SKM-1 treated with dmso at 0.1 percent for 144 hours (cell line): ENCODE data around the gene ATP5F1C.
"Not testable (repeated sequence)": the region's sequence is repeated elsewhere in the genome, so short reads cannot be mapped to it uniquely, and the experiment has no call there.

Experiments used
- DNase-seq: peaks from one replicate; lab custom pipeline; 2025; ENCODE audit not compliant: unreplicated experiment; lab: John Stamatoyannopoulos, UW

ATP5F1C gene

GRCh38 chr10:7792541-7792940, 4.6 kb downstream of the ATP5F1C start:
- DNase-seq = no peak

- no peak for DNase-seq
Observed at GRCh38 chr10:7794251-7795026, 6.5 kb downstream of the ATP5F1C start.

- no peak for DNase-seq
Observed at GRCh38 chr10:7795605-7796004, 7.6 kb downstream of the ATP5F1C start.

DNA sequence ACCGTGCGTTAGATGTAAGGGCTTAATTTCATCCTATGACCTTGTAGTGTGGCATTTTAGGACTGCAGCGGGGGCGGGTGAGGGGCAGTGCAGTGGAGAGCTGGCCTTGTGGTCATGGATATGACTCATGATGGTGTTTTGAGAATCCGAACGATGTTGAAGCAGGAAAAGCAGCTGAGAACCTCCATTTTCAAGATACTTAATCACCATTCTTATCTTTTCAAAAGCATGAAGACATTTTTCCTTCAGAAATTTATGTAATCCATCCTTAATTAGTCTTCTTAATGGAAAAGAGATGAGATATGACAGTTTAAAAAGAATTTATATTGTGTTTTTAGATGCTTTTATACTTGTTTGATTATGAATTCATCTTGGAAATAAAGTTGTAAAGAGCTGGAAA, 9.6 kb downstream of the ATP5F1C start:
- no peak for DNase-seq

DNA sequence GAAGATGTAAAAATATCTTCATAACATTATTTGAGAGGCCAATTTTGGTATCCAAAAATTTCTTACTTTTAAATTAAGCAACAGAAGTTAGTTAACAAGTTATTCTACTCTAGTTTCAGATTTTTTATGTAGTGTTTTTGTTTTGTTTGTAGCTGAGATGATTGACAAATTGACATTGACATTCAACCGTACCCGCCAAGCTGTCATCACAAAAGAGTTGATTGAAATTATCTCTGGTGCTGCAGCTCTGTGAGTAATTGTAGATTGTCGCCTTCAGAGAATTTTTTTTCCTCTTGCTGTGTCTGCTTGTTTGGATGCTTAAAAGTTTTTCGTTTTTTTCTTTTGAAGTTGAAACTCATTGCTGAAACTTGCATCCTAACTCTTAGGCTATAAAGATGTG, 14.6 kb downstream of the ATP5F1C start:
- no peak for DNase-seq

- DNase-seq = no peak
Observed at GRCh38 chr10:7804216-7804615, 16.2 kb downstream of the ATP5F1C start.

DNA sequence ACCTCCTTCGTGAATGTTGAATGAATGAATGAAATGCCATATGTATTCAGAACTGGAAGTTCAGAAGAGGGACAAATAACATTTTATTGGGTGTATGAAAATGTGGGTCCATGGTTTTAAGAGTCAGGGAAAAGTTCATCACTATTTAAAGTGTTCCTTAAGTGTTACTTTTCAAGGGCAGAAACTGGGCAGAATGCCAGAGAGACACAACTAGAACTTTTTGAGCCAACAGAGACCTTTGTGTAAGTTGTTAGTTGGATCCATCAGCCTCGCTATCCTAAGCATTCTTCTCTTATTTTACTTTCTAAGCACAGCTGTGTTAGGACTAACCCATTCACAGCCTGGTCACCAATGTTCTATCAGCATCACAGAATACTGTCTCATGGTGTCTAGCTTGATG, 16.8 kb downstream of the ATP5F1C start:
- DNase-seq = no peak

GRCh38 chr10:7808686-7809267, 20.8 kb downstream of the ATP5F1C start:
- no peak for DNase-seq

DNA sequence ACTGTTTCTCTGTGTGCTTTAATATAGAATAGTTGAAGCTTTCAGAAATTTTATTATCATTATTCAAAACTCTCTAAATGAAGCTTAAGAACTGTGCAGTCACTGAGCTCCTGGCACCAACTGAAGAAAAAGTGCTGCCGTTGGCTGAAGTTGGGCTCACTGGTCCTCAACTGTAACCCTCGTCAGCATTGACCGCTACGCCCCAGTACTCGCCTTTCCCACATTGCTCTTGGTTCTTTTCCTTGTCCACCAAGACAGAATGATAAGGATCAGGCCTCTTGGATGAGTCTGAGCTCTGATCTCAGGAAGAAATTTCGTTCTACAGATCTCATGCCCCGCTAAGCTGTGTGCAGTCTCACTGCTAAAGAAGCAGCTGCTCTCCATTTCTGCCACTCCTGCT, 22.5 kb downstream of the ATP5F1C start:
- no peak for DNase-seq

DNA sequence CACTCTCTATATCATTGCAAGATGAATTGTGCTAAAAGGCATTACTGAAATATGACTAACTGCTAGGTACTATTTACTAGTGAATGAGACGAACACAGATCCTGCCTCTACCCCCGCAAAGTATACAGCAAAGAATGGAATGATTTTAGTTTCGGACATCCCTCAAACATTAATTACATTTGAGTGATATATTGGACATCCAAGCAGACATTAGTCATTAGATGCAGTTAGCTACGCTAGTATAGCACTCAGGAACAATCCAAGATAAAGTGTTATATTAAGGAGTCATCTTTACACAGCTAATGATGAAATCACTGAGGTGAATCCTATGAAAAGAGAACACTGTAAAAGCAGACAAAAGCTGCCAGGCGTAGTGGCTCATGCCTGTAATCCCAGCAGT, 23.0 kb downstream of the ATP5F1C start:
- no peak for DNase-seq

DNA sequence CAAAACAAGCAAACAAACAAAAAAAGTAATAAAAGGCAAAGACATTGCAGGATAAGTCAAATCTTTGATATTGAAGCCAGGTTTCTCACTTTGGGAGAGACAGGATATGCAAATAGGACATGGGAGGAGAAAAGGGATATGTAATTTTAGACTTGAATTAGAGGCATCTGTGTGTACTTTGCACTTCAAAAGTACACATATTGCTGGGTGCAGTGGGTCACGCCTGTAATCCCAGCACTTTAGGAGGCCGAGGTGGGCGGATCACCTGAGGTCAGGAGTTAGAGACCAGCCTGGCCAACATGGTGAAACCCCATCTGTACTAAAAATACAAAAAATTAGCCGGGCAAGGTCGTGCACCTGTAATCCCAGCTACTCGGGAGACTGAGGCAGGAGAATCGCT, 23.8 kb downstream of the ATP5F1C start:
- DNase-seq = not testable (repeated sequence)

DNA sequence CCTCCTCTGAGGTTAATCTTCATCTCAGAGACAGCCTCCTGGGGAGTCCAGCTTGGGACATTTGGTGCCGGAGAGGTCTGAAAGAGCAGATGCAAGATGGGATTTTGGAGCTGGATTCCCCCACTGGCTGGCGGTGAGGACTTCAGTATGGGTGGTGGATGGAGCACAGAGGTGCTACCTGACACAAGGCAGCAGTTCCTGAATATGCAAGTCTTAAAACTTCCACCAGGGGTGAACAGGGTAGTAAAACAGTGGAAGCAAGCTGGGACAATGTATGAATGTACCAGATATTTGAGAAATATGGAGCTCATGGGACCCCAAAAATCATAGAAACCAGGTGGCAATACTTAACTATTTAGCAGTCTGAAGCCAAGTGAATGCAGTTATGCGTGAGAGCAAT, 25.5 kb downstream of the ATP5F1C start:
- DNase-seq = no peak

DNA sequence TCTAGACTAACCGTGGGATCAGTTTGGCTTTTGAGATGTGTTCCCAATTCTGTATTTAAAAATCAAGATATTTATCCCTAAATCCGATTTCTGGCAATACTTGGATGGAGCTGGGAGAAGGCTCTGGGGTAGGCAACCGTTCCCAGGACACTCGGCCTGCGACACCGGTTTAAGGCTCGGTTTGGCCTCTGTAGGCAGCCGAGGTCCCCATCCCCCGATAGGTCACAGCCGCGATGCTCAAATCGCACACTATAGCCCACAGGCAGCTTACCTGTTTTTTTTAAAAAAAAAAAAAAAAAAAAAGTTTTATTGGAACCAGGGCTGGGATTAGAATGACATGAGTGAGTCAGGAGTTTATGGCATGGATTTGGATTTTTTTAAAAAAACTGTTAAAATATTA, 29.6 kb downstream of the ATP5F1C start:
- no peak for DNase-seq

GRCh38 chr10:7817984-7818294, 30.0 kb downstream of the ATP5F1C start:
- DNase-seq = no peak

DNA sequence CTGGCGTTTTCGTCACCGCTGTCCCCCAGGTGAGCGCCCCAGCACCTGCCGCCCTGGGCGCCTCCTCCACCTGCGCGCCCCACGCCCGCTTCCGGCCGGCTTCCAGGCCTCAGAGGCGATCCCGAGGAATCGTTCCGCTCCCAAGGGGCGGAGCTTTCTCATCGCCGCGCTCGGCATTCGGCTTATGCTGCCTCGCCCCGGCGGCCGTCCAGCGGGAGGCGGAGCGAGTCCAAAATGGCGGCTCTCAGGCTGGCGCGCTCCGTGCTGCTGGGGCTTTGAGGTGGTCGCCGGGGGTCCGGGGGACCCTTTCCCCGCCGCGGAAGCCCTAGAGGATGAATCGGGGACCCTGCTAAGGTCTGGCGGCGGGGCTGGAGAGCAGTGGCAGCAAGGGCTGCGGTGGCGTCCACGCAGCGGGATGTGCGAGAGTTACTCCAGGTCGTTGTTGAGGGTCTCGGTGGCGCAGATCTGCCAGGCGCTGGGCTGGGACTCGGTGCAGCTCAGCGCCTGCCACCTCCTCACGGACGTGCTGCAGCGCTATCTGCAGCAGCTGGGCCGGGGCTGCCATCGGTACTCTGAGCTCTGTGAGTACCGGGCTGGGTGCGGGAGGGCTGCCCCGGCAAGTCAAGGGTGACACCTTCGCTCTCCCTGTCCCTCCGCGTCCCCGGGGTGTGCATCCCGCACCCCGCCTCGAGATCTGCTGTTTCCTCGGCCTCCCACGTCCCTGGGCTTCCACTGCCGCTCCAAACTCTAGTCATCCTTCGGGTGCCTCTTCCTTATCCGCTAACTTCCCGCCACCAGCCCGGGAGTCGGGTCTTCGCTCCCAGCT, 30.5 kb downstream of the ATP5F1C start, which contains the start of gene TAF3:
TAF3 (plus strand) TSS at position 211 of the 826 bp plus-strand sequence; CDS start at position 416, 205 bp downstream.
- DNase-seq = peak; percentile 53

DNA sequence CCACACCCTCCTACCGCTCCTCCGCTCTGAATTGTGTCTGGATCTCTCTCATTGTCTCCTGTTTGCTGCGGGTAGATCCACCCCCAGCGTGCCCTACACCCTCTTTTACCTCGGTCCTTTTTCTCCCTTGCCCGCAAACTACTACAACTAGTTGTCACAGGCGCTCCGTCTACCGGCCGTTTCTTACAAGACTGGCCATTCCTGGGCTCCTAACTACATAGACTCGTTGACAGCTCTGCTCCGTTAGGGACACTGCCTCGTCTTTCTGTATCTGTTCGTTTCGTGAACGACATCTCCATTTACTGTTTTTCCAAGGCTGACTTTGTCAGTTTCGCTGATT, 31.1 kb downstream of the ATP5F1C start:
- DNase-seq = peak; percentile 5

- no peak for DNase-seq
Observed at GRCh38 chr10:7824251-7824650, 36.3 kb downstream of the ATP5F1C start.

DNA sequence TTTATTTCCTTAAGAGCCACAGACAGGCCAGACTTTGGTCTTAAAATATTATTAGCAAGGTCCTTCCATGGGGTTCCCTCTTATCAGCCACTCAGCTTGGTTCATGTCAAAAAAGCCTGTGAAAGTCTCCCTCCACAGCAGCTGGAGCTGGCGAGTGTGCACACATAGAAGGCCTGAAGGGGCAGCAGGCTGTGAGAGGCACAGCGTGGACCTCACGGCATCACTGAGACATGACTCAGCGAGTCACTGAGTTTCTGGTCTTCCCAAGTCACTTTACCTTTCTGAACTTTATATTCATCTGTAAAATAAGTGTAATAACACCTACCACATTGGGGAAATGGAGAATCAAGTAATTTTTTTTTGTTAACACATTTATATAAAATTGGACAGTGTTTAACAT, 39.0 kb downstream of the ATP5F1C start:
- no peak for DNase-seq

DNA sequence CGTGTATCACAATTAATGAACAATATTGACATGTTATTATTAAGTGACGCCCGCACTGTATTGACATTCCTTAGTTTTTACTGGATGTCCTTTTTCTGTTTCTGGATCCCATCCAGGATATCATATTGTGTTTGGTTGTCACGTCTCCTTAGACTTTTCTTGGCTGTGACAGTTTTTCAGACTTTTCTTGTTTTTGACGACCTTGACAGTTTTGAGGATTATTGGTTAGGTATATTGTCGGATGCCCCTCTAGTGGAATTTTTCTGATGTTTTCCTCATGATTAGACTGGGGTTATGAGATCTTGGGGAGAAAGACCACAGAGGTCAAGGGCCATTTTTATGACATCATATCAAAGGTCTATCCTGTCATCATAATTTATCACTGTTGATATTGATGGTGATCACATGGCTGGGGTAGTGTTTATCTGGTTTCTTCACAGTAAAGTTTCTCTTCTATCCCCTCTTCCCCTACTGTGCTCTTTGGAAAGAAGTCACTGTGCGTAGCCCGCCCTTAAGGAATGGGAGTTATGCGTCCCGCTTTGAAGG, 41.4 kb downstream of the ATP5F1C start:
- DNase-seq = no peak

DNA sequence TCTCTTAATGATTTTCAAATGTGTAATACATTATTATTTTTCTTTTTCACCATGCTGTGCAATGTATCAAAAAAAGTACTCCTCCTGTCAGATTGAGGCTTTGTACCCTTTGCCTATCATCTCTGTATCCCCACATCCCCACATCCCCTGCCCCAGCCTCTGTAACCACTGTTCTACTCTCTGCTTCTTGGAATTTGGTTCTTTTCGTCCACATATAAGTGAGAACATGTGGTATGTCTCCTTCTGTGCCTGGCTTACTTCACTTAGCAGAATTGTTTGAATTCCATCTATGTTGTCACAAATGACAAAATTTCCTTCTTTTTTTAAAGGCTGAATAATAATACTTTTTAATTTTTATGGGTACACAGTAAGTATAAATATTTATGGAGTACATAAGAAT, 44.1 kb downstream of the ATP5F1C start:
- DNase-seq = no peak

DNA sequence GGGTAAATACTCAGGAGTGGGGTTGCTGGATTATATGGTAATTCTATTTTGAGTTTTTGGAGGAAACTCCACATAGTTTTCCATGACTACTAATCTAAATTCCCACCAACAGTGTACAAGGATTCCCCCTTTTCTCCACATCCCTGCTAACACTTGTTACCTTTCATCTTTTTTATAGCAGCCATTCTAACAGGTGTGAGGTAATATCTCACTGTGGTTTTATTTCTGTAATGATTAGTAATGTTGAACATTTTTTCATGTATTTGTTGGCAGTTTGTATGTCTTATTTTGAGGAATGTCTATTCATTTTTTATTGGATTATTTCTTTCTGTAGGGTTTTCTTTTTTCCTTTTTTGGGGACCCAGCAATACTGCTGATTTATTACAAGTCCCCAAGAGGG, 45.2 kb downstream of the ATP5F1C start:
- DNase-seq = no peak

- DNase-seq = no peak
Observed at GRCh38 chr10:7834262-7834661, 46.3 kb downstream of the ATP5F1C start.
